Parathyroid adenoma (tissue), 2 donors: ENCODE results near the gene TMEM47.

Experiments used
- H2AFZ ChIP-seq: fragments of 300-600 bp; sonication (generic); one replicate; pipeline ENCODE4 v1.7.0; 2017; ENCODE audit warnings: antibody characterized with exemption, mild to moderate bottlenecking
- H3K27ac ChIP-seq: fragments of 300-600 bp; sonication (generic); one replicate; pipeline ENCODE4 v1.7.0; 2017
- H3K27me3 ChIP-seq: fragments of 300-600 bp; sonication (generic); one replicate; pipeline ENCODE4 v1.7.0; 2017; ENCODE audit warnings: low read length; ENCODE audit not compliant: control insufficient read depth, insufficient read depth
- H3K36me3 ChIP-seq: fragments of 300-600 bp; sonication (generic); one replicate; pipeline ENCODE4 v1.7.0; 2017; ENCODE audit warnings: low read length; ENCODE audit not compliant: control insufficient read depth, insufficient read depth
- H3K4me1 ChIP-seq: fragments of 300-600 bp; sonication (generic); one replicate; pipeline ENCODE4 v1.7.0; 2017; ENCODE audit warnings: control low read depth
- H3K4me2 ChIP-seq: fragments of 300-600 bp; sonication (generic); one replicate; pipeline ENCODE4 v1.7.0; 2017; ENCODE audit warnings: low read length
- H3K4me3 ChIP-seq: fragments of 300-600 bp; sonication (generic); one replicate; pipeline ENCODE4 v1.7.0; 2017; ENCODE audit warnings: low read depth, low read length
- H3K79me2 ChIP-seq: fragments of 300-600 bp; sonication (generic); one replicate; pipeline ENCODE4 v1.7.0; 2017; ENCODE audit warnings: control low read depth
- H3K9ac ChIP-seq: fragments of 300-600 bp; sonication (generic); one replicate; pipeline ENCODE4 v1.7.0; 2017; ENCODE audit warnings: mild to moderate bottlenecking
- H3K9me3 ChIP-seq: fragments of 300-600 bp; sonication (generic); one replicate; pipeline ENCODE4 v1.7.0; 2017; ENCODE audit warnings: low read length; ENCODE audit not compliant: control insufficient read depth
- TF ChIP-seq, protein P1 (sequence below): fragments of 300-600 bp; sonication (generic); IDR thresholded peaks from one replicate; pipeline ENCODE4 v1.7.0; 2017; ENCODE audit warnings: antibody characterized with exemption, mild to moderate bottlenecking
- donor health status: primary hyperparathyroidism.

Gene TMEM47

DNA sequence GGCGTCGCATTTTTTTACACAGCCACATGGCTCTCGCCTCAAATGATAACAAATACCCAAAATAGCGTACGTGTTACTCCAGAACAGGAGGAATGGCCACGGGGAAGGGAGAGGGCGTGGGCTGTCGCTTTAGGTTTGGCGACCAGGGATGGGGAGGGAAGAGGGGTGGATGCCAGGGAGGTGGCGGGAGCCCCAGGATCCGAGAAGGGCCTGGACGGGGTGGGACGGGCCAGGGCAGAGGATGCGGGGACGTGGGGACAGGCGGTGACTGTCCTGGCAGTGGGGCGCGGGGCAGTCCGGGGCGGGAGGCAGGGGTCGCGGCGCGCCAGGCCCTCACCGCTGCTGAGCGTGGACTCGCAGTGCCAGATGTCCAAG, 631 bp downstream of the TMEM47 start:
- Histone ChIP-seq H3K36me3 (no peaks in the 10 kb centered on the region), H3K9me3 (no peaks in the 10 kb centered on the region), H3K27ac (no peak overlapping the region), H2AFZ (peak overlapping the region; percentile 78), H3K79me2 (no peaks in the 10 kb centered on the region), H3K4me3 (peak overlapping the region; percentile 26), H3K4me2 (peak overlapping the region; percentile 66), H3K9ac (no peak overlapping the region), H3K27me3 (no peaks in the 10 kb centered on the region), H3K4me1 (no peaks in the 10 kb centered on the region)
- TF ChIP-seq, protein P1, sequence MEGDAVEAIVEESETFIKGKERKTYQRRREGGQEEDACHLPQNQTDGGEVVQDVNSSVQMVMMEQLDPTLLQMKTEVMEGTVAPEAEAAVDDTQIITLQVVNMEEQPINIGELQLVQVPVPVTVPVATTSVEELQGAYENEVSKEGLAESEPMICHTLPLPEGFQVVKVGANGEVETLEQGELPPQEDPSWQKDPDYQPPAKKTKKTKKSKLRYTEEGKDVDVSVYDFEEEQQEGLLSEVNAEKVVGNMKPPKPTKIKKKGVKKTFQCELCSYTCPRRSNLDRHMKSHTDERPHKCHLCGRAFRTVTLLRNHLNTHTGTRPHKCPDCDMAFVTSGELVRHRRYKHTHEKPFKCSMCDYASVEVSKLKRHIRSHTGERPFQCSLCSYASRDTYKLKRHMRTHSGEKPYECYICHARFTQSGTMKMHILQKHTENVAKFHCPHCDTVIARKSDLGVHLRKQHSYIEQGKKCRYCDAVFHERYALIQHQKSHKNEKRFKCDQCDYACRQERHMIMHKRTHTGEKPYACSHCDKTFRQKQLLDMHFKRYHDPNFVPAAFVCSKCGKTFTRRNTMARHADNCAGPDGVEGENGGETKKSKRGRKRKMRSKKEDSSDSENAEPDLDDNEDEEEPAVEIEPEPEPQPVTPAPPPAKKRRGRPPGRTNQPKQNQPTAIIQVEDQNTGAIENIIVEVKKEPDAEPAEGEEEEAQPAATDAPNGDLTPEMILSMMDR, result no peak

DNA sequence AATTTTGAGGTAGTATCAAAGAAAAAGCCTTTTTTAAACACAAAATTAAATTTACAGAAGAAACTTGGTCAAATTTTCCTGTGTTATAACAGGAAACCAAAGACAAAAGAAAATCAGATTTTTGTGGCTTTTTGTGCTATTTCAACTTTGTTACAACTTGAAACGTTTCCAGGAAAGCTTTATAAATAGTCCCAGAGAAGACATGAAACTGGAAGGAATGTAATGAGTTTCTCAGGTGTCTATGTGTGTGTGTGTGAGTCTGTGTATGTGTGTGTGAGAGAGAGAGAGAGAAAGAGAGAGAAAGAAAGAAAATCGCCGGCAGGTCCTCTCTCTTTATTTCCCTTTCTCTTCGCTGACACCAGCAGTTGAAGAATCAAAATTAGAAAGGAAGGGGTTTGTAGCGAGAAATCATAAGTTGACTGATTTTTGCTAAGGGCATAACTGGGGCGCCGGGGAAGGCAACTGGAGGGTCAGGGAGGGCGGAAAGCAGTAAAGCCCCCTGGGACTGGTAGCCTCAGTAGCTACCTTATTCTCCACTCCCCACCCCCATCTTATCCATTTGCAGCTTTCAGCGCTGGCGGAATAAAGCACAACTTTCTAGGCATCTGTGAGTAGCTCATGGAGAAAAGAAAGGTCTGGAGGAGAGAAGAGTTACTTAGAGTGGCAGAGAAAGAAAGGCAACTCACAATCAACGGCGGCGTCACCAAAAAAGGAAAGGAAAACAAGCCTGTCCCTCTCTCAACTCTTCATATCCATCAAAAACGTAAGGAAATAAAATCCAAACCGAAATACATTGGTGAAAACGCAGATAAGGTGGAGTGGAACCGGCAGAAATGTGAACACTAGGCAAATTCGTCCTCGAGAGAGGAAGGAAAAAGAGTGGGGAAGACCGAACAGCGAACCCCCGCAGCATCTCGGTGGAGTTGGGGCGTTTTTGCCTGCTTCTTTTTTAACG, 1.3 kb downstream of the TMEM47 start:
- H3K4me3 ChIP-seq, result peak overlapping the region; percentile 26
- H3K9me3 ChIP-seq, result no peaks in the 10 kb centered on the region
- H3K4me2 ChIP-seq, result peak overlapping the region; percentile 66
- TF ChIP-seq, protein P1, result no peak
- no peaks in the 10 kb centered on the region for H3K36me3 ChIP-seq
- no peaks in the 10 kb centered on the region for H3K27me3 ChIP-seq
- peak overlapping the region; percentile 78 for H2AFZ ChIP-seq
- no peak overlapping the region for H3K9ac ChIP-seq
- no peaks in the 10 kb centered on the region for H3K4me1 ChIP-seq
- H3K79me2 ChIP-seq, result no peaks in the 10 kb centered on the region
- H3K27ac ChIP-seq, result peak overlapping the region; percentile 24

DNA sequence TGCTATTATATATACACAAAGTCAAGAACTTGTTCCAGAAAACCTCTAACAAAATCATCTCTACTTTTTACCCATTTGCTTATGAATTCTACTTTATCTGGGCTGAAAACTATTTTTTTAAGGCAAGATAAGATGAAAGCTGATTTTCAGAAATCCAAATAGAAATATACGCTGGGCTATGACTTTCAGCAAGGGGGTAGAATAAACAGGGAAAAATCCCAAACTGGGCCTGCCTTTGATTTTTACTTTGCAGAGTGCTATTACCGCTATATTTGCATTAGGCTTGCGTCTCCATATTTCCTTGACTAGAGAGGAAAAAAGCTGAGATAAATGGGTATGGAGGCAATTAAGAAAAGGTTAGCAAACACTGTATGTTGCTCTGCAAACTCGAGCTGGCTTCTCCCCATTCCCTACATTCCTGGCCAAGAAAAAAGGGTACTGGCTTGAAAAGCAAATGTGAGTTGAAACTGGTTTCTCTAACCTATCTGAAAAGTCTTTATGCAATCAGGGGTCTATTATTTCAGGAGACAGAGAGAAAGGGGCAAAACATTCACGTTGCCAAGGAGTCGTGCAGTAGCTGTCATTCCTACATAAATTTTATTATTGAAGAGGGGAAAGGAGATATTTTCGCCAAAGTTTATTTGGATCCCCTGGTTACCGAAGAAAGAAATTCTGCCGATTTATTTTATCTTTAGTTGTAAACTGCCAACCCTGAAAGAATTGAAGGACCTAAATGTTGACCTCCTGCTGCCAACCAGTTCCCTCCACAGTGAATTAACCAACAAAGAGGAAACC, 2.2 kb downstream of the TMEM47 start:
- no peaks in the 10 kb centered on the region for H3K9me3 ChIP-seq
- no peak overlapping the region for H3K4me3 ChIP-seq
- TF ChIP-seq, protein P1, result no peak
- H3K4me1 ChIP-seq, result no peaks in the 10 kb centered on the region
- no peak overlapping the region for H2AFZ ChIP-seq
- no peaks in the 10 kb centered on the region for H3K36me3 ChIP-seq
- no peak overlapping the region for H3K27ac ChIP-seq
- no peak overlapping the region for H3K4me2 ChIP-seq
- no peaks in the 10 kb centered on the region for H3K79me2 ChIP-seq
- no peak overlapping the region for H3K9ac ChIP-seq
- H3K27me3 ChIP-seq, result no peaks in the 10 kb centered on the region

DNA sequence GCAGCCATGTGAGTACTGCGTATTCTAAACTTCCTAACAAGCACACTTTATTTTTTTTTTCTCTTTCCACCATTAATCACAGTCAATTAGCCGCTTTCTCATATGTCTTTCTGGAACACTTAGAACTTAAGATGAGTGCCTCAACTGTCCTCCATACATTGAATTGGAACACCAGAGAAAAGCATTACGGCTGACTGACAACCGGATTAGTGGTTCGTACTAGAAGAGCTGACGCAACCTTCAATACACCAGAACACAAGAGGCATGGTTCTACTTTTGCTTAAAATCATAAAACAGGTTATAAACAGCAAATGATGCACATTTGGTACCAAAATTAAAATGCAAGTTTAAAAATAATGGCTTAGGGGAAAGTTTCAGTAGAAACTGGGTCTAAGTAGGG, 3.3 kb downstream of the TMEM47 start:
- Histone ChIP-seq H3K4me3 (no peak overlapping the region), H3K4me1 (no peaks in the 10 kb centered on the region), H3K4me2 (no peak overlapping the region), H3K27me3 (no peaks in the 10 kb centered on the region), H3K79me2 (no peaks in the 10 kb centered on the region), H3K9me3 (no peaks in the 10 kb centered on the region), H3K9ac (no peak overlapping the region), H3K27ac (no peak overlapping the region), H2AFZ (no peak overlapping the region), H3K36me3 (no peaks in the 10 kb centered on the region)
- TF ChIP-seq, protein P1, result no peak
